ENCODE measurements around the gene CRYGC. TPM values are rescaled to one million over a fixed set of nuclear protein-coding genes. Genes with fewer than 3 reads are reported as not detected.
"Not testable (repeated sequence)": the region's sequence is repeated elsewhere in the genome, so short reads cannot be mapped to it uniquely, and the experiment has no call there.

CRYGC gene
- total RNA-seq, 2 experiments from 2014 or later: not detected

- Mint-ChIP-seq H3K4me3 (no peak overlapping the region), H3K27ac (no peak overlapping the region)
- CTCF ChIA-PET: interaction anchor here (0.7 to 3.7 kb wide), 7 partner anchors 20 to 169 kb away, joined by 3 to 32 read pairs (median 3); partner anchors contain the start of gene IDH1
Observed at GRCh38 chr2:208101716-208102631, 27.7 kb downstream of the CRYGC start.

DNA sequence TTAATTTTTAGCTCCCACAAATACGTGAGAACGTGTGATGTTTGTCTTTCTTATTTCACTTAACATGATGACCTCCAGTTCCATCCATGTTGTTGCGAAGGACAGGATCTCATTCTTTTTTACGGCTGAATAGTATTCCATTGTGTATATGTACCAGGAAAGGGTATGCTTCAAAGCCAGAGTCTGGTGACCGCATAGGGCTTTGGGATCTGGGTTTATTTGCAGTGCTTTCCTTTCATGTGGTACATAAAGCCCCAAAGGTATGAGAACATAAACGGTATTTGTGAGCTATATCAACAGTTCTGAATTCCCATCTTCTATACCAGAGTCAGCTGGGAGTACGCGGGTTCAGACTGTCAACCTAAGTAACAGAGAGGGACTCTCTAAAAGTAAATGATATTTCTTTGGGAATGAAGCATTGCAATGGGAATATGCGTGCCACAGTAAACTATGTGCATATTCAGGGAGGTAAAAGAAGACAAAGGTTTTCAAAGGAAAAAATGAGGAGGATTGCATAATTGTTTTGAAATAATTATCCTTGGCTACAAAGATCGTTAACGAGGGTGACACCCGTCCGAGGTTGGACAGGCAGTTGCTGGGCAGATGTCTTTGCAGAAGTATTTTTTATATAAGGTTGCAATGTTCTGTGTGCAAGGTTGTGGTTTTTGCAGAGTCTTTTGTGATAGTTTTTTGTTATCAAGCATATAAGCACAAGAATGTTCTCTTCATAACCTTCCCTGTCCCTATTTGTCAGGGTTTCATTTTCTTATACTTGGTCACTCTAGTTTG, 29.8 kb downstream of the CRYGC start:
- Mint-ChIP-seq H3K4me1 (ENCODE audit: low read depth) (peaks cover 11% of the 10 kb centered on the region), H3K36me3 (ENCODE audit: low read depth) (no peaks in the 10 kb centered on the region), H3K4me3 (no peak overlapping the region), H3K9me3 (ENCODE audit: insufficient read depth) (no peaks in the 10 kb centered on the region), H3K27ac (no peak overlapping the region), H3K27me3 (ENCODE audit: low read depth) (peaks cover 2% of the 10 kb centered on the region)
- no peak for ATAC-seq
- POLR2A ChIA-PET: interaction anchor here (0.6 kb wide), 1 partner anchor 129 kb away, joined by 3 read pairs; no protein-coding TSS in a partner anchor
- CTCF ChIA-PET: no interaction called here
- DNase-seq: no peak

More at GRCh38 chr2:208101716-208102631, 27.7 kb downstream of the CRYGC start:
- Mint-ChIP-seq H3K9me3 (ENCODE audit: insufficient read depth) (no peaks in the 10 kb centered on the region), H3K4me1 (ENCODE audit: low read depth) (peaks cover 11% of the 10 kb centered on the region), H3K27me3 (ENCODE audit: low read depth) (peaks cover 5% of the 10 kb centered on the region), H3K36me3 (ENCODE audit: low read depth) (no peaks in the 10 kb centered on the region)
- ATAC-seq (no peak), DNase-seq (no peak)
- POLR2A ChIA-PET: no interaction called here

GRCh38 chr2:208098701-208099100, 30.9 kb downstream of the CRYGC start:
- peaks cover 11% of the 10 kb centered on the region for H3K4me1 Mint-ChIP-seq (ENCODE audit: low read depth)
- DNase-seq; H3K36me3 Mint-ChIP-seq (ENCODE audit: low read depth); H3K9me3 Mint-ChIP-seq (ENCODE audit: insufficient read depth); H3K27me3 Mint-ChIP-seq (ENCODE audit: low read depth); POLR2A ChIA-PET; H3K27ac Mint-ChIP-seq; ATAC-seq; H3K4me3 Mint-ChIP-seq: not testable (repeated sequence)
- CTCF ChIA-PET: interaction anchor here (0.6 kb wide), 1 partner anchor 77 kb away, joined by 3 read pairs; no protein-coding TSS in a partner anchor

- ATAC-seq (no peak), DNase-seq (no peak)
- Mint-ChIP-seq H3K9me3 (ENCODE audit: insufficient read depth) (no peaks in the 10 kb centered on the region), H3K4me1 (ENCODE audit: low read depth) (peaks cover 11% of the 10 kb centered on the region), H3K27ac (no peak overlapping the region), H3K4me3 (no peak overlapping the region), H3K27me3 (ENCODE audit: low read depth) (peaks cover 2% of the 10 kb centered on the region), H3K36me3 (ENCODE audit: low read depth) (no peaks in the 10 kb centered on the region)
- CTCF ChIA-PET: interaction anchor here (0.6 kb wide), 1 partner anchor 77 kb away, joined by 3 read pairs; no protein-coding TSS in a partner anchor
- POLR2A ChIA-PET: no interaction called here
Observed at GRCh38 chr2:208098267-208098666, 31.4 kb downstream of the CRYGC start.

DNA sequence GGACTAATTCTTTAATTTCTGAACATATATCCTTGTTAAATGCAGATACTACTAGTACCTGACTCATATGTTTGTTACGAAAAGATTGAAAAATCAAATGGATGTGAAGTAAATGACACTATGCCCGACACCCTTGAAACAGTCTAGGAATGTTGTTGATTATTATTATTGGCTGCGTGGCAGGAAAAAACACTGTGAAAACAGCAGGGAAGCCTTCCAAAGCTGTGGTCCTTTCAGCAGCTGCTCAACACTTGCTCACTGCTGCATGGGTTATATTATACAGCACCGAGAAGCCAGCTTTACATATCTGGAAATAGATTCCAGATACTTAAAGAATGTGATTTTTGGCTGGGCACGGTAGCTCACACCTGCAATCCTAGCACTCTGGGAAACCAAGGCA, 31.8 kb downstream of the CRYGC start:
- H3K36me3 Mint-ChIP-seq (ENCODE audit: low read depth): no peaks in the 10 kb centered on the region
- H3K9me3 Mint-ChIP-seq (ENCODE audit: insufficient read depth): no peaks in the 10 kb centered on the region
- no peak for ATAC-seq
- peaks cover 11% of the 10 kb centered on the region for H3K4me1 Mint-ChIP-seq (ENCODE audit: low read depth)
- H3K27me3 Mint-ChIP-seq (ENCODE audit: low read depth): peaks cover 2% of the 10 kb centered on the region
- CTCF ChIA-PET: interaction anchor here (1.0 kb wide), 1 partner anchor 57 kb away, joined by 3 read pairs; no protein-coding TSS in a partner anchor
- POLR2A ChIA-PET: no interaction called here
- DNase-seq: no peak
- H3K27ac Mint-ChIP-seq: no peak overlapping the region
- no peak overlapping the region for H3K4me3 Mint-ChIP-seq

GRCh38 chr2:208097313-208097712, 32.3 kb downstream of the CRYGC start:
- H3K36me3 Mint-ChIP-seq (ENCODE audit: low read depth): no peaks in the 10 kb centered on the region
- POLR2A ChIA-PET: no interaction called here

DNA sequence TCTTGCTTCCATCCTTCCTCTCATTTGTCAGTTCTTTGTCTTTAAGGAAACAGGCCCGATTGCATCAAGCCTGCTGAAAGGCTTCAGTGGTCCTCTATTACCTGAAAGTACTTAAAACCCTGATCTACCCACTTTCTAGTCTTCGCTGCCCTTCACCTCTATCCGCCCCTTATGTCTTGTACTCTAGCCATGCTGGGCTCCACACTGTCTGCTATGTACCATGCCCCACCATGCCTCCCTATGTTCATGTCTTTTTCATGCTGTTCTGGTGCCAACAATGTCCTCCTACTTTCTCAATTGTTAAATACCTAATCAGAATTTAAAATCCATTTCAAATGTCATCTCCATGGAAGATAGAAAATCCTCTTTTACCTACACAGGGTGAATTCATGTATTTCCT, 33.5 kb downstream of the CRYGC start:
- H3K27me3 Mint-ChIP-seq (ENCODE audit: low read depth): peaks cover 3% of the 10 kb centered on the region
- H3K9me3 Mint-ChIP-seq (ENCODE audit: insufficient read depth): no peaks in the 10 kb centered on the region
- ATAC-seq (no peak), DNase-seq (no peak)
- H3K4me3 Mint-ChIP-seq: no peak overlapping the region
- no peaks in the 10 kb centered on the region for H3K36me3 Mint-ChIP-seq (ENCODE audit: low read depth)
- CTCF ChIA-PET: no interaction called here
- no peak overlapping the region for H3K27ac Mint-ChIP-seq
- peaks cover 5% of the 10 kb centered on the region for H3K4me1 Mint-ChIP-seq (ENCODE audit: low read depth)
- POLR2A ChIA-PET: no interaction called here

More at GRCh38 chr2:208097313-208097712, 32.3 kb downstream of the CRYGC start:
- CTCF ChIA-PET: interaction anchor here (1.0 kb wide), 1 partner anchor 57 kb away, joined by 3 read pairs; no protein-coding TSS in a partner anchor
- H3K4me1 Mint-ChIP-seq (ENCODE audit: low read depth): peaks cover 11% of the 10 kb centered on the region
- H3K4me3 Mint-ChIP-seq: no peak overlapping the region
- H3K27ac Mint-ChIP-seq: no peak overlapping the region
- H3K27me3 Mint-ChIP-seq (ENCODE audit: low read depth): peaks cover 2% of the 10 kb centered on the region
- no peaks in the 10 kb centered on the region for H3K9me3 Mint-ChIP-seq (ENCODE audit: insufficient read depth)
- DNase-seq (no peak), ATAC-seq (no peak)

- no peak overlapping the region for H3K27ac Mint-ChIP-seq
- peaks cover 3% of the 10 kb centered on the region for H3K27me3 Mint-ChIP-seq (ENCODE audit: low read depth)
- no peak for ATAC-seq
- POLR2A ChIA-PET: no interaction called here
- no peaks in the 10 kb centered on the region for H3K36me3 Mint-ChIP-seq (ENCODE audit: low read depth)
- no peaks in the 10 kb centered on the region for H3K4me1 Mint-ChIP-seq (ENCODE audit: low read depth)
- H3K4me3 Mint-ChIP-seq: no peak overlapping the region
- CTCF ChIA-PET: interaction anchor here (1.2 kb wide), 1 partner anchor 53 kb away, joined by 3 read pairs; no protein-coding TSS in a partner anchor
- peaks cover 4% of the 10 kb centered on the region for H3K9me3 Mint-ChIP-seq (ENCODE audit: insufficient read depth)
- DNase-seq: no peak
Observed at GRCh38 chr2:208093128-208093527, 36.5 kb downstream of the CRYGC start.

- Mint-ChIP-seq H3K4me3 (no peak overlapping the region), H3K27ac (no peak overlapping the region), H3K9me3 (ENCODE audit: insufficient read depth) (peaks cover 4% of the 10 kb centered on the region), H3K36me3 (ENCODE audit: low read depth) (no peaks in the 10 kb centered on the region), H3K4me1 (ENCODE audit: low read depth) (no peaks in the 10 kb centered on the region), H3K27me3 (ENCODE audit: low read depth) (peaks cover 3% of the 10 kb centered on the region)
- ATAC-seq (no peak), DNase-seq (no peak)
- ChIA-PET POLR2A (no interaction called here), CTCF (interaction anchor here (1.2 kb wide), 1 partner anchor 52 kb away, joined by 3 read pairs; no protein-coding TSS in a partner anchor)
Observed at GRCh38 chr2:208092093-208092832, 37.4 kb downstream of the CRYGC start.

GRCh38 chr2:208090420-208090819, 39.2 kb downstream of the CRYGC start:
- Mint-ChIP-seq H3K36me3 (ENCODE audit: low read depth) (no peaks in the 10 kb centered on the region), H3K9me3 (ENCODE audit: insufficient read depth) (peaks cover 4% of the 10 kb centered on the region), H3K27me3 (ENCODE audit: low read depth) (peaks cover 11% of the 10 kb centered on the region), H3K27ac (no peak overlapping the region), H3K4me3 (no peak overlapping the region), H3K4me1 (ENCODE audit: low read depth) (no peaks in the 10 kb centered on the region)
- CTCF ChIA-PET: no interaction called here
- POLR2A ChIA-PET: no interaction called here
- ATAC-seq: no peak
- no peak for DNase-seq

DNA sequence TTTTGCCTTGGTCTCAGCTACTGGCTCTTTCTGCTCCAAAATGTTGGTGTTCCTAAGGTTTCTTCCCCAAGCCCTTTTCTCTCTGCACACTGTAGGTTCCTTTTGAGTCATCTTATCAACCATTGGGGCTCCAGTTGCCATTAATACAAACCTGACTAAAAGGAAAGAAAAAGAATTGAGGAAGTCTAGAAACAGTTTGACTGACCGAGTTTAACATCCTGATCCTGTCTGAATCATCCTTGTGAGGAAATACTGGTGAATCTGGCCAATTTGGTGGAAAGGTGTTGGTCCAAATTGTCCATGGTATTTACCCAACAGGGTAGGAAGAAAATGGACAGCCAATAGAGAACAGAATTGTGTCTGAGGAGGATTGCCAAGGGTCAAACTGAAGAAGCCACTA, 43.6 kb downstream of the CRYGC start:
- H3K27ac Mint-ChIP-seq: no peak overlapping the region
- no peak overlapping the region for H3K4me3 Mint-ChIP-seq
- no peaks in the 10 kb centered on the region for H3K4me1 Mint-ChIP-seq (ENCODE audit: low read depth)
- H3K36me3 Mint-ChIP-seq (ENCODE audit: low read depth): no peaks in the 10 kb centered on the region
- DNase-seq: no peak
- ChIA-PET POLR2A (no interaction called here), CTCF (interaction anchor here (0.6 kb wide), 1 partner anchor 72 kb away, joined by 3 read pairs; no protein-coding TSS in a partner anchor)
- ATAC-seq: no peak
- H3K9me3 Mint-ChIP-seq (ENCODE audit: insufficient read depth): peaks cover 4% of the 10 kb centered on the region
- H3K27me3 Mint-ChIP-seq (ENCODE audit: low read depth): peaks cover 20% of the 10 kb centered on the region

Measured in activated CD8-positive, alpha-beta T cell treated with anti-CD3 and anti-CD28 coated beads, Interleukin-2, amount 10 ng/mL, durations not matched to agents 7 days and 5 days (primary cell).